ENCODE data around the gene NHEJ1.

- TF ChIP-seq CTCF (IDR thresholded peaks at IDR 0.05) (no peak), TCF7 (CRISPR knock-in tag; IDR thresholded peaks at IDR 0.05; ENCODE audit: low read depth) (no peak), MAX (CRISPR knock-in tag; IDR thresholded peaks at IDR 0.05) (no peak), MYBL2 (CRISPR knock-in tag; IDR thresholded peaks at IDR 0.05) (no peak), JUN (CRISPR knock-in tag; IDR thresholded peaks at IDR 0.05) (no peak), NR2C2 (CRISPR knock-in tag; IDR thresholded peaks at IDR 0.05) (no peak), USF2 (CRISPR knock-in tag; IDR thresholded peaks at IDR 0.05) (no peak), CBFB (CRISPR knock-in tag; IDR thresholded peaks at IDR 0.05; ENCODE audit: low read depth) (no peak), ETV6 (CRISPR knock-in tag; IDR thresholded peaks at IDR 0.05) (no peak), FOXP1 (CRISPR knock-in tag; IDR thresholded peaks at IDR 0.05; ENCODE audit: borderline replicate concordance) (no peak), ZNF512 (CRISPR knock-in tag; IDR thresholded peaks at IDR 0.05; ENCODE audit: borderline replicate concordance) (no peak)
- TF ChIP-seq, protein P1, sequence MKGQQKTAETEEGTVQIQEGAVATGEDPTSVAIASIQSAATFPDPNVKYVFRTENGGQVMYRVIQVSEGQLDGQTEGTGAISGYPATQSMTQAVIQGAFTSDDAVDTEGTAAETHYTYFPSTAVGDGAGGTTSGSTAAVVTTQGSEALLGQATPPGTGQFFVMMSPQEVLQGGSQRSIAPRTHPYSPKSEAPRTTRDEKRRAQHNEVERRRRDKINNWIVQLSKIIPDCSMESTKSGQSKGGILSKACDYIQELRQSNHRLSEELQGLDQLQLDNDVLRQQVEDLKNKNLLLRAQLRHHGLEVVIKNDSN (CRISPR knock-in tag; IDR thresholded peaks at IDR 0.05) = no peak
- TF ChIP-seq, protein P2, sequence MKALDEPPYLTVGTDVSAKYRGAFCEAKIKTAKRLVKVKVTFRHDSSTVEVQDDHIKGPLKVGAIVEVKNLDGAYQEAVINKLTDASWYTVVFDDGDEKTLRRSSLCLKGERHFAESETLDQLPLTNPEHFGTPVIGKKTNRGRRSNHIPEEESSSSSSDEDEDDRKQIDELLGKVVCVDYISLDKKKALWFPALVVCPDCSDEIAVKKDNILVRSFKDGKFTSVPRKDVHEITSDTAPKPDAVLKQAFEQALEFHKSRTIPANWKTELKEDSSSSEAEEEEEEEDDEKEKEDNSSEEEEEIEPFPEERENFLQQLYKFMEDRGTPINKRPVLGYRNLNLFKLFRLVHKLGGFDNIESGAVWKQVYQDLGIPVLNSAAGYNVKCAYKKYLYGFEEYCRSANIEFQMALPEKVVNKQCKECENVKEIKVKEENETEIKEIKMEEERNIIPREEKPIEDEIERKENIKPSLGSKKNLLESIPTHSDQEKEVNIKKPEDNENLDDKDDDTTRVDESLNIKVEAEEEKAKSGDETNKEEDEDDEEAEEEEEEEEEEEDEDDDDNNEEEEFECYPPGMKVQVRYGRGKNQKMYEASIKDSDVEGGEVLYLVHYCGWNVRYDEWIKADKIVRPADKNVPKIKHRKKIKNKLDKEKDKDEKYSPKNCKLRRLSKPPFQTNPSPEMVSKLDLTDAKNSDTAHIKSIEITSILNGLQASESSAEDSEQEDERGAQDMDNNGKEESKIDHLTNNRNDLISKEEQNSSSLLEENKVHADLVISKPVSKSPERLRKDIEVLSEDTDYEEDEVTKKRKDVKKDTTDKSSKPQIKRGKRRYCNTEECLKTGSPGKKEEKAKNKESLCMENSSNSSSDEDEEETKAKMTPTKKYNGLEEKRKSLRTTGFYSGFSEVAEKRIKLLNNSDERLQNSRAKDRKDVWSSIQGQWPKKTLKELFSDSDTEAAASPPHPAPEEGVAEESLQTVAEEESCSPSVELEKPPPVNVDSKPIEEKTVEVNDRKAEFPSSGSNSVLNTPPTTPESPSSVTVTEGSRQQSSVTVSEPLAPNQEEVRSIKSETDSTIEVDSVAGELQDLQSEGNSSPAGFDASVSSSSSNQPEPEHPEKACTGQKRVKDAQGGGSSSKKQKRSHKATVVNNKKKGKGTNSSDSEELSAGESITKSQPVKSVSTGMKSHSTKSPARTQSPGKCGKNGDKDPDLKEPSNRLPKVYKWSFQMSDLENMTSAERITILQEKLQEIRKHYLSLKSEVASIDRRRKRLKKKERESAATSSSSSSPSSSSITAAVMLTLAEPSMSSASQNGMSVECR (CRISPR knock-in tag; IDR thresholded peaks at IDR 0.05; ENCODE audit: borderline replicate concordance) = no peak
Observed at GRCh38 chr2:219059375-219059724, 101.3 kb downstream of the NHEJ1 start.
